HEK293 (cell line): ENCODE results near the gene CLMN.

ENCODE experiments used
- CTCF ChIA-PET: fragments of 350-600 bp; formaldehyde crosslinking; extraction: SDS; loops from one replicate; lab custom pipeline; 2021; ENCODE audit warnings: antibody characterized with exemption; lab: Yijun Ruan, JAX
- POLR2A ChIA-PET: fragments of 300-600 bp; formaldehyde crosslinking; extraction: SDS; loops from one replicate; lab custom pipeline; 2020; ENCODE audit warnings: antibody characterized with exemption, inconsistent platforms; lab: Yijun Ruan, JAX
- H3K27ac ChIP-seq: fragments of 200-500 bp; sonication (Bioruptor generic); 2 replicates; pipeline ENCODE4 v1.5.1; 2014; ENCODE audit warnings: low read depth, low read length, control low read depth, inconsistent platforms; ENCODE audit errors: extremely low read depth
- H3K36me3 ChIP-seq, 2 experiments: fragments of 200-500 bp in 1 of 2; sonication (Bioruptor generic) in 1 of 2; 1 replicate in 1 of 2; 2 replicates in 1 of 2; pipeline ENCODE4 v1.5.1; 2014 to 2017; ENCODE audit warnings: inconsistent platforms in 2 of 2, low read length in 2 of 2; ENCODE audit not compliant: control insufficient read depth in 2 of 2, insufficient read depth in 1 of 2
- H3K4me1 ChIP-seq: fragments of 200-500 bp; sonication (Bioruptor generic); 2 replicates; pipeline ENCODE4 v1.5.1; 2014; ENCODE audit warnings: mild to moderate bottlenecking, low read length, inconsistent platforms; ENCODE audit not compliant: control insufficient read depth, insufficient read depth
- H3K4me3 ChIP-seq: 2 replicates; pipeline ENCODE4 v1.5.1; 2011; ENCODE audit warnings: low read depth, mild to moderate bottlenecking, control low read depth, low read length, moderate library complexity
- H3K9me3 ChIP-seq: fragments of 200-500 bp; sonication (Bioruptor generic); 2 replicates; pipeline ENCODE4 v1.5.1; 2014; ENCODE audit warnings: low read depth, low read length, inconsistent platforms; ENCODE audit not compliant: control insufficient read depth, insufficient read depth
- KLF1 ChIP-seq: fragments of 450-650 bp; formaldehyde crosslinking; IDR thresholded peaks from 2 replicates; pipeline ENCODE4 v1.5.1; 2016; ENCODE audit warnings: missing biosample characterization, missing genetic modification characterization
- KLF16 ChIP-seq: fragments of 450-650 bp; formaldehyde crosslinking; IDR thresholded peaks from 2 replicates; pipeline ENCODE4 v1.5.1; 2017; ENCODE audit warnings: missing biosample characterization, missing genetic modification characterization
- MYNN ChIP-seq: fragments of 450-650 bp; formaldehyde crosslinking; IDR thresholded peaks from 2 replicates; pipeline ENCODE4 v1.5.1; 2016; ENCODE audit warnings: missing biosample characterization, missing genetic modification characterization, borderline replicate concordance
- MZF1 ChIP-seq: fragments of 450-650 bp; formaldehyde crosslinking; IDR thresholded peaks from 2 replicates; pipeline ENCODE4 v1.5.1; 2017; ENCODE audit warnings: missing biosample characterization, missing genetic modification characterization, borderline replicate concordance
- SP3 ChIP-seq: fragments of 450-650 bp; formaldehyde crosslinking; IDR thresholded peaks from 2 replicates; pipeline ENCODE4 v1.5.1; 2016; ENCODE audit warnings: missing biosample characterization, missing genetic modification characterization
- ZBTB7A ChIP-seq: fragments of 450-650 bp; formaldehyde crosslinking; IDR thresholded peaks from 2 replicates; pipeline ENCODE4 v1.5.1; 2016; ENCODE audit warnings: low read depth, missing biosample characterization, missing genetic modification characterization
- ZFHX2 ChIP-seq: fragments of 450-650 bp; formaldehyde crosslinking; conservative IDR thresholded peaks from 2 replicates; pipeline ENCODE4 v1.5.1; 2016; ENCODE audit warnings: missing biosample characterization, missing genetic modification characterization
- ZNF112 ChIP-seq: fragments of 450-650 bp; formaldehyde crosslinking; IDR thresholded peaks from 2 replicates; pipeline ENCODE4 v1.5.0; 2017; ENCODE audit warnings: missing biosample characterization, missing genetic modification characterization
- ZNF221 ChIP-seq: fragments of 450-650 bp; formaldehyde crosslinking; IDR thresholded peaks from 2 replicates; pipeline ENCODE4 v1.5.1; 2017; ENCODE audit warnings: missing biosample characterization, missing genetic modification characterization, borderline replicate concordance
- ZNF530 ChIP-seq: fragments of 450-650 bp; formaldehyde crosslinking; IDR thresholded peaks from 2 replicates; pipeline ENCODE4 v1.5.1; 2016; ENCODE audit warnings: low read depth, missing biosample characterization, missing genetic modification characterization
- ZNF555 ChIP-seq: fragments of 450-650 bp; formaldehyde crosslinking; conservative IDR thresholded peaks from 2 replicates; pipeline ENCODE4 v1.5.1; 2017; ENCODE audit warnings: missing biosample characterization, mild to moderate bottlenecking, missing genetic modification characterization, inconsistent platforms
- ZNF792 ChIP-seq: fragments of 450-650 bp; formaldehyde crosslinking; IDR thresholded peaks from 2 replicates; pipeline ENCODE4 v1.5.1; 2016; ENCODE audit warnings: missing biosample characterization, missing genetic modification characterization
- TF ChIP-seq, protein P1 (sequence below): fragments of 450-650 bp; formaldehyde crosslinking; IDR thresholded peaks from 2 replicates; pipeline ENCODE4 v1.5.1; 2016; ENCODE audit warnings: missing biosample characterization, missing genetic modification characterization
- TF ChIP-seq, protein P2 (sequence below): fragments of 450-650 bp; formaldehyde crosslinking; conservative IDR thresholded peaks from 2 replicates; pipeline ENCODE4 v1.5.1; 2016; ENCODE audit warnings: low read depth, missing biosample characterization, missing genetic modification characterization
- TF ChIP-seq, protein P3 (sequence below): fragments of 450-650 bp; formaldehyde crosslinking; IDR thresholded peaks from 2 replicates; pipeline ENCODE4 v1.5.1; 2016; ENCODE audit warnings: missing biosample characterization, missing genetic modification characterization
- TF ChIP-seq, protein P4 (sequence below): IDR thresholded peaks from 2 replicates; pipeline ENCODE4 v1.6.1; 2011; ENCODE audit warnings: mild to moderate bottlenecking, low read depth, low read length, borderline replicate concordance

CLMN gene

DNA sequence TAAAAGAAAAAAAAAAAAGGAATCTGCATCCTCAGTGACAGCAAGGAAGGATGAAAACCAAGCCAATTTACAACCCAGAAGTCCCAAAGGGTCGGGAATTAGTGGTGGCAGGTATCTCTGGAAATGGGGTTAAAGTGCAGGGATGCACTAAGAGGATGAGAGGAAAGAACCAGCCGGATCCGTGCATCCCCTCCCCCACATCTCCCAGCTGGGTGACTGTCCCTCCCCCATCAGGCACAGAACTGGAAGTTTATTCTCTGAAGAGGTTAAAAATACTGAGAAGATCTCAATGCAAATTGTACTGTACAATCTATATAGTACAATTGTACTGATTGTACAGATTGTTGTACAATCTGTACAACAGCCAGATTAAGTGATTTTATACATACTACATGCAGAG, 15.4 kb downstream of the CLMN start:
- TF ChIP-seq KLF1 (no peak), ZNF792 (tag by site-specific recombination) (no peak), MYNN (tag by site-specific recombination) (no peak), ZFHX2 (tag by site-specific recombination) (no peak), ZNF221 (tag by site-specific recombination) (no peak), KLF16 (tag by site-specific recombination) (no peak), ZNF555 (tag by site-specific recombination) (no peak)
- TF ChIP-seq, protein P1, sequence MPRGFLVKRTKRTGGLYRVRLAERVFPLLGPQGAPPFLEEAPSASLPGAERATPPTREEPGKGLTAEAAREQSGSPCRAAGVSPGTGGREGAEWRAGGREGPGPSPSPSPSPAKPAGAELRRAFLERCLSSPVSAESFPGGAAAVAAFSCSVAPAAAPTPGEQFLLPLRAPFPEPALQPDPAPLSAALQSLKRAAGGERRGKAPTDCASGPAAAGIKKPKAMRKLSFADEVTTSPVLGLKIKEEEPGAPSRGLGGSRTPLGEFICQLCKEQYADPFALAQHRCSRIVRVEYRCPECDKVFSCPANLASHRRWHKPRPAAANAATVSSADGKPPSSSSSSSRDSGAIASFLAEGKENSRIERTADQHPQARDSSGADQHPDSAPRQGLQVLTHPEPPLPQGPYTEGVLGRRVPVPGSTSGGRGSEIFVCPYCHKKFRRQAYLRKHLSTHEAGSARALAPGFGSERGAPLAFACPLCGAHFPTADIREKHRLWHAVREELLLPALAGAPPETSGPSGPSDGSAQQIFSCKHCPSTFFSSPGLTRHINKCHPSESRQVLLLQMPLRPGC (tag by site-specific recombination) = no peak
- TF ChIP-seq, protein P2, sequence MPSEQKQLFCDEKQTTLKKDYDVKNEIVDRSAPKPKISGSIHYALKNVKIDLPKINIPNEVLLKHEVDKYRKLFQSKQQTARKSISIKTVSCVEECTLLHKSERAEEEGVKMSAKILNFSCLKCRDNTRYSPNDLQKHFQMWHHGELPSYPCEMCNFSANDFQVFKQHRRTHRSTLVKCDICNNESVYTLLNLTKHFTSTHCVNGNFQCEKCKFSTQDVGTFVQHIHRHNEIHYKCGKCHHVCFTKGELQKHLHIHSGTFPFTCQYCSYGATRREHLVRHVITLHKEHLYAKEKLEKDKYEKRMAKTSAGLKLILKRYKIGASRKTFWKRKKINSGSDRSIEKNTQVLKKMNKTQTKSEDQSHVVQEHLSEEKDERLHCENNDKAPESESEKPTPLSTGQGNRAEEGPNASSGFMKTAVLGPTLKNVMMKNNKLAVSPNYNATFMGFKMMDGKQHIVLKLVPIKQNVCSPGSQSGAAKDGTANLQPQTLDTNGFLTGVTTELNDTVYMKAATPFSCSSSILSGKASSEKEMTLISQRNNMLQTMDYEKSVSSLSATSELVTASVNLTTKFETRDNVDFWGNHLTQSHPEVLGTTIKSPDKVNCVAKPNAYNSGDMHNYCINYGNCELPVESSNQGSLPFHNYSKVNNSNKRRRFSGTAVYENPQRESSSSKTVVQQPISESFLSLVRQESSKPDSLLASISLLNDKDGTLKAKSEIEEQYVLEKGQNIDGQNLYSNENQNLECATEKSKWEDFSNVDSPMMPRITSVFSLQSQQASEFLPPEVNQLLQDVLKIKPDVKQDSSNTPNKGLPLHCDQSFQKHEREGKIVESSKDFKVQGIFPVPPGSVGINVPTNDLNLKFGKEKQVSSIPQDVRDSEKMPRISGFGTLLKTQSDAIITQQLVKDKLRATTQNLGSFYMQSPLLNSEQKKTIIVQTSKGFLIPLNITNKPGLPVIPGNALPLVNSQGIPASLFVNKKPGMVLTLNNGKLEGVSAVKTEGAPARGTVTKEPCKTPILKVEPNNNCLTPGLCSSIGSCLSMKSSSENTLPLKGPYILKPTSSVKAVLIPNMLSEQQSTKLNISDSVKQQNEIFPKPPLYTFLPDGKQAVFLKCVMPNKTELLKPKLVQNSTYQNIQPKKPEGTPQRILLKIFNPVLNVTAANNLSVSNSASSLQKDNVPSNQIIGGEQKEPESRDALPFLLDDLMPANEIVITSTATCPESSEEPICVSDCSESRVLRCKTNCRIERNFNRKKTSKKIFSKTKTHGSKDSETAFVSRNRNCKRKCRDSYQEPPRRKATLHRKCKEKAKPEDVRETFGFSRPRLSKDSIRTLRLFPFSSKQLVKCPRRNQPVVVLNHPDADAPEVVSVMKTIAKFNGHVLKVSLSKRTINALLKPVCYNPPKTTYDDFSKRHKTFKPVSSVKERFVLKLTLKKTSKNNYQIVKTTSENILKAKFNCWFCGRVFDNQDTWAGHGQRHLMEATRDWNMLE = no peak
- H3K27ac ChIP-seq = no peak overlapping the region
- H3K9me3 ChIP-seq = no peaks in the 10 kb centered on the region
- ChIA-PET POLR2A (interaction anchor here (0.6 kb wide), 1 partner anchor 9 kb away, joined by 4 read pairs; no protein-coding TSS in a partner anchor), CTCF (no interaction called here)
- H3K4me1 ChIP-seq = no peaks in the 10 kb centered on the region
- no peaks in the 10 kb centered on the region for H3K36me3 ChIP-seq
- H3K4me3 ChIP-seq = no peak overlapping the region

DNA sequence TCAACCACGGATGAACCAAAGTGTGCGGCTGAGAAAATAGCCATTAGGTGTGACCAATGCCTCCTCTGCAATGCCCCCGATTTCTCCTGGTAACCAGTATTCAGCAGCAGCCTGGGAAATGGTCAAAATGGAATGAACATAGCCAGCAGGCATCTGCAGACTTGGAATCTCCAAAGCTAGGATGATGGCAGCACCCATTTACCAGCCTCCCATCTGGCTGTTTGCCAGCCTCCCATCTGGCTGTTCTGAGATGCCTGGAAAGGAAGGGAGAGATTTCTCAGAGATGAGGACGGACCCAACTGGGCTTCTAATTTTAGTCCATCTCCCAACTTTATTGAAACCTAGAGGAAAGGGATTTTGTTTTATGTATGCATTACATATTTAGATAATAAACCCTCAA, 16.2 kb downstream of the CLMN start:
- Histone ChIP-seq H3K36me3 (no peaks in the 10 kb centered on the region), H3K4me3 (no peak overlapping the region)
- POLR2A ChIA-PET = no interaction called here
- CTCF ChIA-PET = no interaction called here
- TF ChIP-seq ZNF112 (tag by site-specific recombination) = no peak
- TF ChIP-seq, protein P3, sequence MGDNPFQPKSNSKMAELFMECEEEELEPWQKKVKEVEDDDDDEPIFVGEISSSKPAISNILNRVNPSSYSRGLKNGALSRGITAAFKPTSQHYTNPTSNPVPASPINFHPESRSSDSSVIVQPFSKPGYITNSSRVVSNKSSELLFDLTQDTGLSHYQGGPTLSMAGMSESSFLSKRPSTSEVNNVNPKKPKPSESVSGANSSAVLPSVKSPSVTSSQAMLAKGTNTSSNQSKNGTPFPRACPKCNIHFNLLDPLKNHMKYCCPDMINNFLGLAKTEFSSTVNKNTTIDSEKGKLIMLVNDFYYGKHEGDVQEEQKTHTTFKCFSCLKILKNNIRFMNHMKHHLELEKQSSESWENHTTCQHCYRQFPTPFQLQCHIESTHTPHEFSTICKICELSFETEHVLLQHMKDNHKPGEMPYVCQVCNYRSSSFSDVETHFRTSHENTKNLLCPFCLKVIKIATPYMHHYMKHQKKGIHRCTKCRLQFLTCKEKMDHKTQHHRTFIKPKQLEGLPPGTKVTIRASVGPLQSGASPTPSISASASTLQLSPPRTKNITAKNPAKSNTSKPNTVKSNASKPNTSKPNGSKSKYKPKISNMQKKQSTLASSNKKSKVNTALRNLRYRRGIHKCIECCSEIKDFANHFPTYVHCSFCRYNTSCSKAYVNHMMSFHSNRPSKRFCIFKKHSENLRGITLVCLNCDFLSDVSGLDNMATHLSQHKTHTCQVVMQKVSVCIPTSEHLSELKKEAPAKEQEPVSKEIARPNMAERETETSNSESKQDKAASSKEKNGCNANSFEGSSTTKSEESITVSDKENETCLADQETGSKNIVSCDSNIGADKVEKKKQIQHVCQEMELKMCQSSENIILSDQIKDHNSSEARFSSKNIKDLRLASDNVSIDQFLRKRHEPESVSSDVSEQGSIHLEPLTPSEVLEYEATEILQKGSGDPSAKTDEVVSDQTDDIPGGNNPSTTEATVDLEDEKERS (tag by site-specific recombination) = no peak
- TF ChIP-seq SP3 = no peak
- no peak for TF ChIP-seq ZBTB7A (tag by site-specific recombination)
- TF ChIP-seq MZF1 (tag by site-specific recombination) = no peak
- TF ChIP-seq ZNF530 (tag by site-specific recombination) = no peak
- TF ChIP-seq, protein P4, sequence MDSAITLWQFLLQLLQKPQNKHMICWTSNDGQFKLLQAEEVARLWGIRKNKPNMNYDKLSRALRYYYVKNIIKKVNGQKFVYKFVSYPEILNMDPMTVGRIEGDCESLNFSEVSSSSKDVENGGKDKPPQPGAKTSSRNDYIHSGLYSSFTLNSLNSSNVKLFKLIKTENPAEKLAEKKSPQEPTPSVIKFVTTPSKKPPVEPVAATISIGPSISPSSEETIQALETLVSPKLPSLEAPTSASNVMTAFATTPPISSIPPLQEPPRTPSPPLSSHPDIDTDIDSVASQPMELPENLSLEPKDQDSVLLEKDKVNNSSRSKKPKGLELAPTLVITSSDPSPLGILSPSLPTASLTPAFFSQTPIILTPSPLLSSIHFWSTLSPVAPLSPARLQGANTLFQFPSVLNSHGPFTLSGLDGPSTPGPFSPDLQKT = no peak
- TF ChIP-seq, all 188 proteins: peak for 0
- Histone ChIP-seq H3K9me3 (no peaks in the 10 kb centered on the region), H3K27ac (no peak overlapping the region), H3K4me1 (no peaks in the 10 kb centered on the region)
